Thyroid gland (tissue), 4 donors: ENCODE results near the gene PIMREG.

Source experiments
- CTCF ChIP-seq, 6 experiments: fragments of 200-600 bp in 3 of 6; fragments of 450-650 bp in 3 of 6; sonication (generic) in 3 of 6; IDR thresholded peaks; one replicate each; pipeline ENCODE4 v1.5.1; 2016 to 2019; ENCODE audit warnings: antibody characterized with exemption in 6 of 6, mild to moderate bottlenecking in 2 of 6, inconsistent platforms in 1 of 6, moderate library complexity in 1 of 6
- POLR2A ChIP-seq, 2 donors: fragments of 450-650 bp; IDR thresholded peaks; one replicate each; pipeline ENCODE4 v1.6.1; 2017; ENCODE audit warnings: antibody characterized with exemption in 2 of 2, mild to moderate bottlenecking in 2 of 2, moderate library complexity in 1 of 2

- no peak for TF ChIP-seq CTCF (IDR thresholded peaks at IDR 0.05)
- no peak for TF ChIP-seq POLR2A (IDR thresholded peaks at IDR 0.05)
Observed at GRCh38 chr17:6467567-6467966, 23.3 kb downstream of the PIMREG start.
